Measurements from ENCODE around the gene ZNHIT3. TPM values are rescaled to one million over a fixed set of nuclear protein-coding genes. Genes with fewer than 3 reads are reported as not detected.
A peak's percentile ranks its signal among the peaks of the same experiment; 100 is the strongest.

The ZNHIT3 gene
- total RNA-seq, 1 donor from 2014 or later: 20.0 TPM

DNA sequence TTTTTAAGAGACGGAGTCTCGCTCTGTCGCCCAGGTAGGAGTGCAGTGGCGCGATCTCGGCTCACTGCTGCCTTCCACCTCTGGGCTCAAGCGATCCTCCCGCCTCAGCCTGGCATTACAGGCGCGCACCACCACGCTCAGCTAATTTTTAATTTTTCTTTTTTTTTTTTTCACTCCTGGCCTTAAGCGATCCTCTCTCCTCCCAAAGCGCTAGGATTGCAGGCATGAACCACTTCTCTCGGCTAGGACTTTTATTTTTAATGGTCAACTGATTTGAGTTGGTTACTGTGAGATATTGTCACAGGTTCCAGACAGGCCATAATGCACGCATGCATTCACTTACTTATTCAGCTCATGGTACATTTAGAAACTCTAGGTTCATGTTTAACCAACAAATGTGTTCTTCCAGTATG lies 49.2 kb downstream of the ZNHIT3 start:
- DNase-seq: no peak
- intact Hi-C loops (cut with DNase I): no loop called here
- no peak for ATAC-seq (ENCODE audit: poor library complexity)

GRCh38 chr17:36540696-36541095 lies 54.2 kb downstream of the ZNHIT3 start:
- no peak for DNase-seq
- intact Hi-C loops (cut with DNase I): loop anchor here (10.0 kb wide), 1 partner anchor 56 kb away; the partner anchor contains the start of gene ZNHIT3
- ATAC-seq (ENCODE audit: poor library complexity): no peak

DNA sequence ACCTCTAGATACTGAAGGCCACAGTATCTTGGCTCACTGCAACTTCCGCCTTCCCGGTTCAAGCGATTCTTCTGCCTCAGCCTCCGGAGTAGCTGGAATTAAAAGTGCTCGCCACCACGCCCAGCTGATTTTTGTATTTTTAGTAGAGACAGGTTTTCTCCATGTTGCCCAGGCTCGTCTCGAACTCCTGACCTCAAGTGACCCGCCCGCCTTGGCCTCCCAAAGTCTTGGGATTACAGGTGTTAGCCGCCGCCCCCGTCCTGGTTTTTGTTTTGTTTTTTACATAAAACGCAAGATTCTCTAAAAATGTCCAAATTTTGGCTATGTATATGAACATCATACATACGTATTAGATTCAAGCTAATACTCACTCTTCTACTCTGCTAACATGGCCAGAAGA lies 56.3 kb downstream of the ZNHIT3 start:
- intact Hi-C loops (cut with DNase I): loop anchor here (10.0 kb wide), 1 partner anchor 58 kb away; the partner anchor contains the start of gene ZNHIT3
- no peak for ATAC-seq (ENCODE audit: poor library complexity)
- no peak for DNase-seq

DNA sequence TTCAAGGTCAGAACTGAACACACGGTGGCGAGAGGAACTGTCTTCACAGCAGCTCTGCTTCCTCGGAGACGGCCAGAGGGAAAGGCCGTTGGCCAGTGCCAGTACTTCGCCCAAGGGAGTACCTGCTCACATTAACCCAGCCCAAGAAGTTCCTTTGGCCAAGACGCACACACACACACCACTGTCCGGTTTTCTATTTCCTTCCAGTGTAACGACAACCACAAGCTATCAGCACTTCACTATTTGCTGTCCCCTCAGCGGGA lies 57.5 kb downstream of the ZNHIT3 start:
- DNase-seq: peak; percentile 55

DNA sequence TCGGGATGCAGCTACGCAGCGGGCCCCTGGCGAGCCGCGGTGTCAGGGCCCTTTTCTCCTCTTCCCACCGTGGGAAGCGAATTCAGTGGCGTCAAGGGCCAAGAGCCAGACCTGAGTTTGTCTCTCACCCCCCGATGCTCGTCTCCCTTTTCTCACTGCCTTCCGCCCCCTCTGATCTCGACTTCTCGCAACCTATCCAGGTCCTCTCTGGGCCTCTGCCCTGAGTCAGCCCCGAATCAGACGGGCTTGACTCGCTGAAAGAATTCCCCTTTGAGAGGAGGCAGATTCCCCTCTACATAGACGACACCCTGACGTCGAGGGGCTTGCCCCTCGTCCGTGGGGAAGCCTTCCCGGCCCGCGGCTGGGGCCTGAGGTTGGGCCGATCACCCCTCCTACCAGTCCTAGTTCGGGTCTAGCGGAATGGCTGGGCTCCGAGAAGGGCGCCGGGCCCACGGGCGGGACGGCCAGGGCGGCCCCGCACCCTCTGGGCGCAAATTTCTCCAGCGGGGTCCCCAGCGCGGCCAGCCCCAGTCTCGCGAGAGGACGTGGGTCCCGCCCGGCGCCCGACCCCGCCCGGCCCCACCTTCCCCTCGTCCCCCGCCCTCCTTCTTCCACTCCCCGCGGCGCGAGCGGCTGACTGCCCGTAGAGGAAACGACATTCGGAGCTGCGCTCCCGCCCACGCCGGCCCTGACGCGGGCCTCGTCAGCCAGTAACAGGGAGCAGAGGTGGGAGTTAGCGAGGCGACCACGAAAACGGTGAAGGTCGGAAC lies 58.0 kb downstream of the ZNHIT3 start, which contains the start of gene GGNBP2:
Gene GGNBP2, plus strand, starts transcription at position 613 of the 770 bp plus-strand sequence. CDS start 806 bp downstream, outside the sequence.
- DNase-seq (peak; percentile 96), ATAC-seq (ENCODE audit: poor library complexity) (peak; percentile 94)
- intact Hi-C loops (cut with DNase I): loop anchor here (10.0 kb wide), 1 partner anchor 60 kb away; the partner anchor contains the start of gene ZNHIT3

More for the DNA sequence above, 57.5 kb downstream of the ZNHIT3 start:
- peak; percentile 5 for ATAC-seq (ENCODE audit: poor library complexity)
- intact Hi-C loops (cut with DNase I): loop anchor here (10.0 kb wide), 1 partner anchor 59 kb away; the partner anchor contains the start of gene ZNHIT3

DNA sequence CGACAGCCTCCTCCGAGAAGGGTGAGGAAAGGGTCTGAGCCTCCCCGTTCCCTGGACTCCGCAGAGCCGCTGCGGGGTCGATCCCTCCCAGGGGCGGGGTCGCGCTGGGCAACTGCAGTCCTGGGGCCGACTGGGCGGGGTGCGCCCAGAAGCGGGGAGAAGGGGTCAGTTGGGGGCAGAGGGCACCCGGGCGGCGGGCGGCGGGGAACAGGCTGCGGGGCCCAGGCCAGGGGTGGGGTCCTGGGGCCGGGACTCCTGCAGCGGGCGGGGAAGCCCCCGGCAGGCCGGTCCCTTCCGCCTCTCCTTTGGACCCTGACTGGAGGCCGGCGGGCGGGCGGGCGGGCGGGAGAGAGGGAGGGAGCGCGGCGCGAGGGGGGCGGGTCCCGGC lies 58.6 kb downstream of the ZNHIT3 start:
- no peak for DNase-seq
- ATAC-seq (ENCODE audit: poor library complexity): peak; percentile 66
- intact Hi-C loops (cut with DNase I): loop anchor here (10.0 kb wide), 1 partner anchor 60 kb away; the partner anchor contains the start of gene ZNHIT3

Other genes starting within 250 kb of the ZNHIT3 start
- 0.30 TPM for gene TBC1D3I, start 222.1 kb upstream of the ZNHIT3 start, total RNA-seq
- not detected for gene TBC1D3G, start 162.8 kb upstream of the ZNHIT3 start, total RNA-seq
- gene TBC1D3H, start 98.2 kb upstream of the ZNHIT3 start, total RNA-seq: not detected
- 12.7 TPM for gene MYO19, start 48.2 kb downstream of the ZNHIT3 start, total RNA-seq
- gene PIGW, start 48.3 kb downstream of the ZNHIT3 start, total RNA-seq: 3.6 TPM
- 36.6 TPM for gene GGNBP2, start 58.2 kb downstream of the ZNHIT3 start, total RNA-seq
- 13.9 TPM for gene DHRS11, start 105.2 kb downstream of the ZNHIT3 start, total RNA-seq
- 8.3 TPM for gene MRM1, start 114.9 kb downstream of the ZNHIT3 start, total RNA-seq